ENCODE results near the gene DMKN.

- no peak for TF ChIP-seq CTCF (IDR thresholded peaks at IDR 0.05)
- TF ChIP-seq POLR2A (IDR thresholded peaks at IDR 0.05) = no peak
These were observed 55.3 kb downstream of the DMKN start for GRCh38 chr19:35458192-35458591.

Data from testis (tissue), 2 donors.